Measurements from ENCODE around the gene TNFRSF19. TPM values are rescaled to one million over a fixed set of nuclear protein-coding genes. Genes with fewer than 3 reads are reported as not detected.

Gene TNFRSF19
- total RNA-seq, 2 donors from 2014 or later: 5.4 to 6.9 TPM

GRCh38 chr13:23686948-23687347 is 116.7 kb downstream of the TNFRSF19 start:
- H3K27ac ChIP-seq: no peak overlapping the region
- H3K4me1 ChIP-seq: no peaks in the 10 kb centered on the region
- no peaks in the 10 kb centered on the region for H3K36me3 ChIP-seq (replicated peaks in 1 of 2; ENCODE audit: insufficient read depth in 1 of 2, low read depth in 2 of 2)
- DNase-seq (no peak), ATAC-seq (no peak)
- no peak overlapping the region for H3K4me3 ChIP-seq
- TF ChIP-seq POLR2A (IDR thresholded peaks at IDR 0.05) (no peak), CTCF (IDR thresholded peaks at IDR 0.05) (no peak)
- peaks cover 0 to 3% of the 10 kb centered on the region in 2 donors for H3K27me3 ChIP-seq
- no peaks in the 10 kb centered on the region for H3K9me3 ChIP-seq
- WGBS, 2 donors: 81 to 82% methylated on average over 3 of the region's 3 CpGs
- intact Hi-C loops (cut with DNase I): no loop called here

GRCh38 chr13:23687614-23688013 is 117.4 kb downstream of the TNFRSF19 start:
- DNase-seq (no peak), ATAC-seq (no peak)
- Histone ChIP-seq H3K9me3 (no peaks in the 10 kb centered on the region), H3K4me1 (peaks cover 2% of the 10 kb centered on the region), H3K36me3 (replicated peaks in 1 of 2; ENCODE audit: insufficient read depth in 1 of 2, low read depth in 2 of 2) (no peaks in the 10 kb centered on the region), H3K4me3 (no peak overlapping the region), H3K27ac (no peak overlapping the region), H3K27me3 (peaks cover 0 to 3% of the 10 kb centered on the region in 2 donors)
- intact Hi-C loops (cut with DNase I): no loop called here
- WGBS, 2 donors: 84% methylated on average over 5 of the region's 5 CpGs
- no peak for TF ChIP-seq POLR2A (IDR thresholded peaks at IDR 0.05)
- TF ChIP-seq CTCF (IDR thresholded peaks at IDR 0.05): no peak

GRCh38 chr13:23688336-23688735 is 118.1 kb downstream of the TNFRSF19 start:
- no peak overlapping the region for H3K4me3 ChIP-seq
- H3K36me3 ChIP-seq (replicated peaks in 1 of 2; ENCODE audit: insufficient read depth in 1 of 2, low read depth in 2 of 2): no peaks in the 10 kb centered on the region
- no peak overlapping the region for H3K27ac ChIP-seq
- TF ChIP-seq CTCF (IDR thresholded peaks at IDR 0.05) (no peak), POLR2A (IDR thresholded peaks at IDR 0.05) (no peak)
- H3K4me1 ChIP-seq: peaks cover 8% of the 10 kb centered on the region
- intact Hi-C loops (cut with DNase I): no loop called here
- DNase-seq: no peak
- no peak for ATAC-seq
- H3K9me3 ChIP-seq: no peaks in the 10 kb centered on the region
- WGBS, 2 donors: 70 to 78% methylated on average over 3 of the region's 3 CpGs
- H3K27me3 ChIP-seq: peaks cover 0 to 3% of the 10 kb centered on the region in 2 donors

GRCh38 chr13:23690668-23691067 is 120.5 kb downstream of the TNFRSF19 start:
- Histone ChIP-seq H3K4me1 (peaks cover 8% of the 10 kb centered on the region), H3K9me3 (no peaks in the 10 kb centered on the region), H3K4me3 (no peak overlapping the region), H3K27me3 (no peaks in the 10 kb centered on the region), H3K36me3 (replicated peaks in 1 of 2; ENCODE audit: insufficient read depth in 1 of 2, low read depth in 2 of 2) (no peaks in the 10 kb centered on the region), H3K27ac (no peak overlapping the region)
- ATAC-seq (no peak), DNase-seq (no peak)
- 83 to 89% methylated on average over 1 to 2 of the region's 3 CpGs for WGBS, 2 donors
- TF ChIP-seq POLR2A (IDR thresholded peaks at IDR 0.05) (no peak), CTCF (IDR thresholded peaks at IDR 0.05) (no peak)
- intact Hi-C loops (cut with DNase I): no loop called here

- WGBS, 2 donors: 53% methylated on average over 3 of the region's 3 CpGs
- intact Hi-C loops (cut with DNase I): no loop called here
- Histone ChIP-seq H3K9me3 (no peaks in the 10 kb centered on the region), H3K4me1 (peaks cover 11% of the 10 kb centered on the region), H3K27me3 (no peaks in the 10 kb centered on the region), H3K36me3 (replicated peaks in 1 of 2; ENCODE audit: insufficient read depth in 1 of 2, low read depth in 2 of 2) (no peaks in the 10 kb centered on the region), H3K4me3 (no peak overlapping the region), H3K27ac (no peak overlapping the region)
- ATAC-seq (no peak), DNase-seq (no peak)
- TF ChIP-seq POLR2A (IDR thresholded peaks at IDR 0.05) (no peak), CTCF (IDR thresholded peaks at IDR 0.05) (no peak)
Measured at GRCh38 chr13:23692816-23693215, 122.6 kb downstream of the TNFRSF19 start.

Measured in body of pancreas (tissue), 4 donors.